ENCODE results near the gene ELK4.

- TF ChIP-seq POLR2A (IDR thresholded peaks at IDR 0.05) (no peak), CTCF (IDR thresholded peaks at IDR 0.05) (no peak)
These were observed 31.6 kb upstream of the ELK4 start for GRCh38 chr1:205663286-205663936.

Measured in sigmoid colon (tissue), 3 donors.